GM10266 (cell line): Measurements from ENCODE around the gene SUGCT.

ENCODE experiments used
- DNase-seq: peaks from one replicate; pipeline ENCODE4 v3.0.0; 2012; ENCODE audit errors: extremely low spot score
- TF ChIP-seq, protein P1 (sequence below): IDR thresholded peaks from 2 replicates; pipeline ENCODE4 v1.5.1; 2012; ENCODE audit warnings: mild to moderate bottlenecking, low read depth; ENCODE audit not compliant: control insufficient read depth, insufficient read depth; ENCODE audit errors: missing control alignments

The SUGCT gene

DNA sequence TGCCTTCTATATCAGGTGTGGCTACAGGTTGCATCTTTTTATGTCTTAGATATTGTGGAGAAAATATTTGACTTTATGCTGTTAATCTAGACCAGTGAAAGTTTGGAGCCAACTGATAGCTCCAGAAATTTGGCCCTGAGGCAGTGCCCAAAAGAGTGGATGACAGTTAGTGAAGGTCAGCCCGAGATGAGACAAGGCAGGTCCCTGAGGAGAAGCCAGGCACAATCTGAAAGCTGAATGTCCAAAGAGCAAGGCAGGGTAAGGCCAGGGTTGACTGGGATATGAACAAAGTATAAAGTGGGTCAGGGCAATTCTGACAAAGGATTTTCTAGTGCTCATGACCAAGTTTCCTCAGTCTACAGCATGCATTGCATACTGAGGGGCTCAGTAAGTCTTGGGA is 661.9 kb downstream of the SUGCT start:
- TF ChIP-seq, protein P1, sequence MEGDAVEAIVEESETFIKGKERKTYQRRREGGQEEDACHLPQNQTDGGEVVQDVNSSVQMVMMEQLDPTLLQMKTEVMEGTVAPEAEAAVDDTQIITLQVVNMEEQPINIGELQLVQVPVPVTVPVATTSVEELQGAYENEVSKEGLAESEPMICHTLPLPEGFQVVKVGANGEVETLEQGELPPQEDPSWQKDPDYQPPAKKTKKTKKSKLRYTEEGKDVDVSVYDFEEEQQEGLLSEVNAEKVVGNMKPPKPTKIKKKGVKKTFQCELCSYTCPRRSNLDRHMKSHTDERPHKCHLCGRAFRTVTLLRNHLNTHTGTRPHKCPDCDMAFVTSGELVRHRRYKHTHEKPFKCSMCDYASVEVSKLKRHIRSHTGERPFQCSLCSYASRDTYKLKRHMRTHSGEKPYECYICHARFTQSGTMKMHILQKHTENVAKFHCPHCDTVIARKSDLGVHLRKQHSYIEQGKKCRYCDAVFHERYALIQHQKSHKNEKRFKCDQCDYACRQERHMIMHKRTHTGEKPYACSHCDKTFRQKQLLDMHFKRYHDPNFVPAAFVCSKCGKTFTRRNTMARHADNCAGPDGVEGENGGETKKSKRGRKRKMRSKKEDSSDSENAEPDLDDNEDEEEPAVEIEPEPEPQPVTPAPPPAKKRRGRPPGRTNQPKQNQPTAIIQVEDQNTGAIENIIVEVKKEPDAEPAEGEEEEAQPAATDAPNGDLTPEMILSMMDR: no peak
- no peak for DNase-seq

DNA sequence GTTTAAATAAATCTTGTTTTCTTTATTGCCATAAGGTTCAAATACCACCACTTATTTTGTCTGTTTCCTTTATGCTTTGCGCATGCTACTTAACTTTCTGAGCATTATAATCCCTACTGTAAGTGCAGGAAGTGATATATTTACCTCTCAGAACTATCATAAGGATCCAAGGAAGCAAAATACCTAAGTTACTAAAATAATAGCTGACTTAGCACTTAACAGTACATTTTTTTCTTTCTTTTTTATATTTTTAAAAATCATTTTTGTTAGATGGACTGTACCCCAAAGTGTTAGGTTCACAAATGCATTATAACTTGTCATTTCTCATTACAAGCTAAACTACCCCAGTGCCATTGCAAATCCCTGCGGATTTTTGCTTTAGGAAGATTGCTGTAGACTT is 663.8 kb downstream of the SUGCT start:
- no peak for DNase-seq
- TF ChIP-seq, protein P1: no peak

DNA sequence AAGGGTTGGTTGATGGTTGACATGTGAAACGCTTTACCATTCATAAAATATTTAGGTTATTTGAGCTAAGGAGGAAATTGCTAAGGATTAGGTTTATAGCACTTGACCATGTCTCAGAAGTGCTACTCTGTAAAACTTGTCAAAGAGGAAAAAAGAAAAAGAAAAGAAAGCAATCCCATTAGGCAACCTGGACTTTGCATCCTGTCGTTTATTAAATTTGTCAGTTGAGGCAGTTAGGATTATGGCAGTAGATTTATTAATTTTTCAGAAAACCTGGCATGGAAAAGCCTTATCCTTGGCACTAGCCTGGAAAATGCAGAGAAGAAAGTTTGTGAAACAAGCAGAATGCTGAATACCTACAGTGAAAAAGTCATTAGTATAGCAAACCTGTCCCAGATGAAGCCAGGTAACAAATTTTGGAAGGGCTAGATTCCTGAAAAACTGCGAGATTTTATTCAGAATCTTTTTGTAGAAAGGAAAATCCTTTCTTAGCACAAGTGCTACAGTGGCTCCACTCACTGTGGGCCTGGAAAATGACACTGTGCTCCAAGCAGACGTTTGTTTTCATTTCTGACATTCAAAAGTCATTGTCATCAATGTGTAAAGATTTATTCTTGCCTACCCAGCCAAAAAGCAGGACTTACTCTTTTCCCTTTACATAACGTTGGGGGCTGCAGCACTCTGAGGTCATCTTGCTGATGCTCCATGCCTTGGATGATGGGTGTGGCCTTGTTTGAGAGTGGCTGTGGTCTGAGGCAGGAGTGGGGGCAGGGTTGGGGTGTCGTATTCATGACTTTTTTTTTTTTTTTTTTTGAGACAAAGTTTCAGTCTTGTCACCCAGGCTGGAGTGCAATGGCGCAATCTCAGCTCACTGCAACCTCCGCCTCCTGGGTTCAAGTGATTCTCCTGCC is 664.9 kb downstream of the SUGCT start:
- TF ChIP-seq, protein P1: no peak
- DNase-seq: no peak

DNA sequence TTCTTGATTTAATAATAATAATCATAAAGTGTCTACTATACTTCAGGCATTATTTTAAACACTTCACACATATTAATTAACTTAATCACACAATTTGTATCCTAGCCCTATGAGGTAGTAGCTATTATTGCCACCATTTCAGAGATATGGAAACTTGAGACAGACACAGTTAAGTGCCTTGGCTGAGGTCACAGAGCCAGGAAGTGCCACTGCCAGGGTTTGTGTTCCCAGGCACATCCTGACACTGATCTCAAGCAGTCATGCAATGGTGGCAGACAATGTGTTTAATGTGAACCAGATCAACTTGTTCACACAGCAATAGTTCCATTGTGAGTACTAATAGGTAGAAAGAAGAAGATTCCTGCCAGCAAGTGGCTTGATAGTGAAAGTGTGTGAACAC is 666.0 kb downstream of the SUGCT start:
- TF ChIP-seq, protein P1: no peak
- no peak for DNase-seq

DNA sequence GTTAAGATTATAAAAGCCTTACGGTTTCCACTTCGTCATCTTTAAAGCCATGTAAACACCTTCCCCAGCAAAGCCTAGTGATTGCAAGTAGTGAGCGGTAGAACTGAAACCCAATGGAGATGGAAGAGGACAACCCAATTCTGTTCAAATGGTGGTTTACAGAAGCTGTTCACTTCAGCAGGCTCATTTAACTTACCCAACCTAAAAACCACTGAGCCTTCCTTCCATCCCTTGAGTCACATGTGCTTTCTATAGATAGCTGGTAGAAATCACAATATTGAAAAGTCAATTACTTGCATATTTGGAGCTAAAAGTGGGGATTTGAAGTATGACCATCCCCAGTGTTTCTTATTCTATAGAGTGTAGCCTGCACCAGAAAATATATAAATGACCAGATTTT is 667.7 kb downstream of the SUGCT start:
- TF ChIP-seq, protein P1: no peak
- DNase-seq: no peak

DNA sequence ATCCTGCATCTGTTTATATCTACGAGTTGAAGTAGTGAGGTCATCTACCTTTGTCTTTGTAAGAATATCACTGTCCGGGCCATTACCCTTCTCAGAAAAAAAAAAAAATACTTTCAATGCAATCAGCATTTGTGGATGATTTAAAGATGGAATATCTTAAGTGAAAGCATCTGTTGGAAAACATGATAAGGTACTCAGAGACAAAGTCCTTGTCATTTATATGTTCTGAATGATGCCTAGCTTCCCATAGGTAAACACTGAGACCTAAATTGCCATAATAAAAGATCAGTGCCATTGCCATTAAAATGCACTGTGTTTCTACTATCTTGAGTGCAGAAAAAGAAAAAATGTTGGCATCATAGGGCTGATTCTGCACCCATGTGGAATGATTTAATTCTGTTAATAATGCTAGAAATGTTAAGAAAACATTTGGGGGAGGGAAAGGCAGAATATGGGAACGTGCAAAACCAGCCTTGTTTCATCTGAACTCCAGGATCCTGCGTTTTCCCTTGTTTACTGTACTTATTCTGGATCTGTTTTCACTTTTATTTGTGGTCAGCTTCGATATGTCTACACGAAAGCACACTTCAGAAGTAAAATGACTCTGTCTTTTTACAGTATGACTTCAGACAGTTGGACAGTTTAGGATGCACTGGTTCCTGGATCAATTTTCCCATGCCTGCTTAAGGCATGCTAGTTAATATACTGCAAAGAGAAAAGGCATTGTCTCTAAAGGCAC is 669.8 kb downstream of the SUGCT start:
- TF ChIP-seq, protein P1: no peak

DNA sequence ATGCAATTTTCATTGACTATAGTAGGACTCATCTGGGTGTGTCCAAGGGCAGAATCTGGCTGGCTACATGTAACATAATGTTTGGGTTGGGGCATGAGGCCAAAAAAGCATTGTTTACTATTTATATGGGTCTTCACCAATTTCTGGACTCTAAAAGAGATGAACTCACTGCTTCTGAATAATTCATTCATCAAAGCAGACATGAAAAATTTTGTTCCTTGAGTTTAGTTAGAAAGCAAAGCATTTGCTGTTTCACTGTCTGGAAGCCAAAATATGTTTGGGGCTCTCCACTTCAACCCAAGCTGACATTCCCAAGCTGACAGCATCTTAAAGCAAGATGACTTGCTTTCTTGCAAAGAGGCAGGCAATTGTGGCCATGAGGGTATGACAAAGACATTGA is 670.6 kb downstream of the SUGCT start:
- TF ChIP-seq, protein P1: no peak
- no peak for DNase-seq

More for the DNA sequence above, 669.8 kb downstream of the SUGCT start:
- no peak for DNase-seq
